HG03045 (cell line): Measurements from ENCODE around the gene SEC14L2.

Experiments
- ATAC-seq: cut with Tn5 transposase; IDR thresholded peaks from one replicate; pipeline ENCODE4 v1.9.1; 2021; ENCODE audit warnings: mild to moderate bottlenecking, moderate library complexity; ENCODE audit not compliant: unreplicated experiment

The SEC14L2 gene

GRCh38 chr22:30425327-30425615 lies 28.5 kb downstream of the SEC14L2 start:
- ATAC-seq, result no peak

- no peak for ATAC-seq
Observed at GRCh38 chr22:30425616-30426387, 29.0 kb downstream of the SEC14L2 start, which contains the start of gene MTFP1. MTFP1 (plus strand) TSS chr22:30425768; CDS start chr22:30425880, 112 bp downstream.

- no peak for ATAC-seq
Observed at GRCh38 chr22:30426388-30427353, 29.9 kb downstream of the SEC14L2 start.

- no peak for ATAC-seq
Observed at GRCh38 chr22:30427871-30428270, 31.1 kb downstream of the SEC14L2 start.

GRCh38 chr22:30429887-30430286 lies 33.1 kb downstream of the SEC14L2 start:
- ATAC-seq, result no peak

- ATAC-seq, result no peak
Observed at GRCh38 chr22:30430933-30431332, 34.1 kb downstream of the SEC14L2 start.

DNA sequence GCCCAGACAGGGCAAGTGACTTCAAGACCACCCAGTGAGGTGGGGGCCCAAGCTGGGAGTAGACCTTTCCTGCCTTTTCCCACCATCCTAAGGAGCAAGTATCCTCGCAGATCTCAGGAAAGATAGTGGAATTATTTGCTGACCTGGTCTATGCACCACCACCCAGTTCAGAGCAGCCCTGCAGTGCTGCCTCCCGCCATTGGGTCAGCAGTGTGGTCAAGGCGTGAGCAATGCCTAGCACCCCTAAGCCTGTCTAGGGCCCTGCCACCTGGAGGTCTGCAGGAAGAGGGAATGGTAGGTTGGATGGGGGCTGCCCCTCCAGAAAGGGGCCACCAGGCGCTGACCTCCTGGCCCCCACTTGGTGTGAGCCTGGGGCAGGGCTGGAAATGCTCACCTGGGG lies 35.3 kb downstream of the SEC14L2 start:
- ATAC-seq, result no peak

DNA sequence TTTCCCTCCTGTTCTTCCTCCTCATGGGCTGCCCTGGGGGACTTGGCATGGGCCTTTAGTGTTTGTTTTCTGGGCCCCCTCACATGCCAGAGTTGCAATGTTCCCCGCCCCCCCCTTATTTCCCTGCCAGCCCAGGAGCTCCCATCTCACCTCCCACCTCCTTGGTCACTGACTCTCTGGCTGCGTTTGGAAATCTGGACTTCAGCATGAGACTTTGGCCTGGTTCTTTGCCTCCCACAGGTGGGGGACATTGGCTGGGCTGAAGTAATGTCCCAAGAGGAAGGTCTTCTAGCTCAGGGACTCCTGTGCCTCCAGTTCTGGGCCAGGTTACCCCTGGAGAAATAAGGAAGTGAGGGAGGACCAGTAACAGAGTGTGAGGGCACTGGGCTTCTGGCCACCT lies 35.7 kb downstream of the SEC14L2 start:
- ATAC-seq, result no peak

DNA sequence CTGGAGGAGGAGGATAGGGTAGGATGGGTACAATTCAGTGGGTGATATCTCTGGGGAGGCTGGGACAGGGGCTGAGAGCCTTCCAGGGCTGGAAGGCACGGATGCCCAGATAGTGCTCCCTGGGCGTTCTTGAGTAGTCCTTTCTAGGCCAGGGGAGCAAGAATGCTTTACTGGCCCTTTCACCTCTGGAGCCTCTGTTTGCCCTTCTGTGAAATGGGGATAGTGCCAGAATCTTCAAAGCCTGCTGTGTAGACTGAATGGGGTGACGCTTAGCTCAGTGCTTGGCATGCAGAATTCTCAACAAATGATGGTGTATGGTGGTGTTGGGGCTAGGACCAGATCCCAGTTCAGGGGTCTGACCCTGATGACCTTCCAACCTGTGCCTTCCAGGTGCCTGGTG lies 36.4 kb downstream of the SEC14L2 start:
- no peak for ATAC-seq

- ATAC-seq, result no peak
Observed at GRCh38 chr22:30433773-30434172, 37.0 kb downstream of the SEC14L2 start.

DNA sequence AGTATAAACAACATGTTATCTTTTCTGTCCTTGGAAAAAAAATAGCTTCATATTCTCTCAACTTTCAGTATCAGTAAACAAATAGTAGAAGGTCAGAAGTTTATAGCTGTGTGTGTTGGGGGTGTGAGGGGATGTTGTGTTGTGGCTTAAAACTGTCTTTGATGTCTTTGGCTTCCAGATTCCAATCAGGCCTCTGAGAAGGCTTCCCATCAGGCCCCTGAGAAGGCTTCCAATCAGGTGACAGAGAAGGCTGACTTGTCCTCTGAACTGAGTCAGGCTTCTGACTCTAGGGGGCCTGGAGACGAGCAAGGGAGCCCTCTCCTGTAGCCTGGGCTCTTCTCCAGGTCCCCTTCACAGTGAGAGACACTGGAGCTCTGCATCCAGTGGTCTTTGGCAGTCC lies 38.0 kb downstream of the SEC14L2 start:
- no peak for ATAC-seq

- ATAC-seq, result no peak
Observed at GRCh38 chr22:30435674-30436126, 38.9 kb downstream of the SEC14L2 start.

GRCh38 chr22:30436196-30436595 lies 39.4 kb downstream of the SEC14L2 start:
- ATAC-seq, result no peak

DNA sequence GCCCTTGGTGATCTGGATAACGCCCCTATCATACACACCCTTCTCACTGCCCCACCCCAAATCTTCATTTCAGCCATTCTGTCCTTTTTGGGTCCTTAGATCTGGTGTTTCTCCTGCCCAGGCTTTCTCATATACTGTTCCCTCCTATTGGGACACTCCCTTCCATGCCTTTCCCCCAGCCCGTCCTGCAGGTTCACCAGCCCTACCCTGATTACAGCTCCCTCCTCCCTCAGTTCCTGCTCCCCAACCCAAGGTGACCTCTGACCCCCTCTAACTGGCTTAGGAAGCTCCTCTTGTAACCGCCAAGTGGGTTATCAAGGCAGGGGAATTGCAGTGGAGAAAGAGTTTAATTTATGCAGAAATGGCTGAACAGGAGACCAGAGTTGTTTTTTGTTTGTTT lies 41.7 kb downstream of the SEC14L2 start:
- no peak for ATAC-seq

- no peak for ATAC-seq
Observed at GRCh38 chr22:30439226-30439625, 42.4 kb downstream of the SEC14L2 start.

GRCh38 chr22:30439836-30440235 lies 43.0 kb downstream of the SEC14L2 start:
- ATAC-seq, result no peak

DNA sequence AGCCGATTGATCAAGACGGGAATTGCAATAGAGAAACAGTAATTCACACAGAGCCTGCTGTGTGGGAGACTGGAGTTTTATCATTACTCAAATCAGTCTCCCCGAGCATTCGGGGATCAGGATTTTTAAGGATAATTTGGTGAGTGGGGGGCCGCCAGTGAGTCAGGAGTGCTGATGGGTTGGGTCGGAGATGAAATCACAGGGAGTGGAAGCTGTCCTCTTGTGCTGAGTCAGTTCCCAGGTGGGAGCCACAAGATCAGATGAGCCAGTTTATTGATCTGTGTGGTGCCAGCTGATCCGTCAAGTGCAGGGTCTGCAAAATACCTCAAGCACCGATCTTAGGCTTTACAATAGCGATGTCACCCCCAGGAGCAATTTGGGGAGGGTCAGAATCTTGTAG lies 44.3 kb downstream of the SEC14L2 start:
- no peak for ATAC-seq

DNA sequence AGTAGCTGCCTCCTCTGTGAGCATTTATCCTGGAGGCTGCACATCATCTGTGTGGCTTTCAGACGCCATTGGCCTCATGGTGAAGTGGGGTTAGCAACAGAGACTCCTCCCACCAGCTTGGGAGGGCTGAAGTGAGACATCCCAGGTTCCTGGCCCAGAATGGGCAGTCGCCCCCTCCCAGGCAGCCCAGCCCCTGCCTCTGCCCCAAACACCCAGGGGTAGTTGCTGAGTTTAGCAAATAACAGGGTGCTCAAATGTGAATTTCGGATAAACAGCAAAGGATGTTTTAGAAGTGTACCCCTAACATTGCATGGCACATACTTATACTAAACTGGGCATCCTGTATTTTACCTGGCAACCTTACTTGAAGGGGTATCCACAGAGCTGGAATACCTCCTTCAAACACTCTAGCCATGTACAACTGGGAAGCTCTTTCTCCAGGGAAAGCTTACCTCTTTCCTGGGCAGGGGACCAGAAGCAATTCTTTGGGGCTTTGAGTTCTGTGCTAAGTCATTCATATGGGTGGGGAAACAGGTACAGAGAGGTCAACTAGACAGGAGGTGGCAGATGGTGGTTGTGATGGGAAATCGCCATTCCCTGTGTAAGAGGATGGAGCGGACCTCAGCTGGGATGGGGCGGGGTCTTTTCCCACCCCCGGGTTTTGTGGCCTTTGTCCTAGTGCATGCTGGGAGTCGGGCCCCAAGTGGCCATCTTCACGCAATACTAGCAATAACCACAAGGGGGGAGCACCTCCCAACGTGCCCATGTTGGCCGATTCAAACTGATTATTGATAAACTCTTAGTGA lies 48.0 kb downstream of the SEC14L2 start:
- ATAC-seq, result no peak

- no peak for ATAC-seq
Observed at GRCh38 chr22:30445438-30446145, 48.8 kb downstream of the SEC14L2 start.

DNA sequence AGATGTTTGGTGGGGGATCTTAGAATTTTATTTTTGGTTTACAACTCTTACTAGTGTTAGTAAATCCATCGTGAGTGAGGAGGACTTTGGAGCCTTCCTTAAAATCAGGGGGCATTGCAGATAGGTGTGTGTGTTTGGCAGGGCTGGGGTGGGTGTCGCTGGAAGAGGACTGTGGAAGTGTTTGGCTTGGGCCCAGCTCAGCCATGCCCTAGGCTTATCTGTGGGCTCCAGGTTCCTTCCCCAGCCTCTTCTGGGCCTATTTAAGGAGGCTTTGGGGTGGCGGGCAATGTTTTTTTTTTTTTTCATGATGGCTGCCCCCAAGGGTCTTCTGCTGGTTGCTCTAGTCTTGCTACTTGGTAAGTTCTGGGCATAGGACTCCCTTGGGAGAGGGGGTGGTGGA lies 50.8 kb downstream of the SEC14L2 start:
- no peak for ATAC-seq
